Stimulated activated CD4-positive, alpha-beta T cell treated with anti-CD3 and anti-CD28 coated beads, Interleukin-4, amount 100 ng/mL, for 48 hours (primary cell): Measurements from ENCODE around the gene CD68.
"Not testable (repeated sequence)": the region's sequence is repeated elsewhere in the genome, so short reads cannot be mapped to it uniquely, and the experiment has no call there.

ENCODE experiments used
- DNase-seq, 2 donors: peaks; one replicate each; pipeline ENCODE4 v3.0.0-alpha.2; 2020; ENCODE audit warnings: low read depth in 2 of 2

CD68 gene

GRCh38 chr17:7613769-7614424 is 34.5 kb downstream of the CD68 start:
- no peak for DNase-seq

GRCh38 chr17:7614425-7615264 is 35.2 kb downstream of the CD68 start, which contains the start of gene FXR2:
Gene FXR2, minus strand, starts transcription at chr17:7614897. Its CDS starts 365 bp downstream, at chr17:7614532.
- peak; percentile 98 to 100 for DNase-seq

GRCh38 chr17:7615265-7615747 is 35.9 kb downstream of the CD68 start:
- no peak for DNase-seq

- no peak for DNase-seq
Observed at GRCh38 chr17:7618608-7619007, 39.2 kb downstream of the CD68 start.

GRCh38 chr17:7620835-7621234 is 41.4 kb downstream of the CD68 start:
- DNase-seq = no peak

GRCh38 chr17:7623661-7624060 is 44.2 kb downstream of the CD68 start:
- no peak for DNase-seq

- DNase-seq = not testable (repeated sequence)
Observed at GRCh38 chr17:7625749-7626148, 46.3 kb downstream of the CD68 start.

- DNase-seq = no peak
Observed at GRCh38 chr17:7626307-7626706, 46.9 kb downstream of the CD68 start.

- no peak for DNase-seq
Observed at GRCh38 chr17:7626956-7627249, 47.5 kb downstream of the CD68 start.

GRCh38 chr17:7627250-7628121 is 48.0 kb downstream of the CD68 start, which contains the start of gene SAT2:
Gene SAT2, minus strand, starts transcription at chr17:7627821. Its CDS starts 186 bp downstream, at chr17:7627635.
- DNase-seq = peak; percentile 73 to 85

- DNase-seq = no peak
Observed at GRCh38 chr17:7629939-7630571, 50.6 kb downstream of the CD68 start, which contains the start of gene SHBG. Gene SHBG, plus strand, starts transcription at chr17:7630135. Its CDS starts 38 bp downstream, at chr17:7630173.
